Measurements from ENCODE around the gene ITPK1.

The ITPK1 gene

DNA sequence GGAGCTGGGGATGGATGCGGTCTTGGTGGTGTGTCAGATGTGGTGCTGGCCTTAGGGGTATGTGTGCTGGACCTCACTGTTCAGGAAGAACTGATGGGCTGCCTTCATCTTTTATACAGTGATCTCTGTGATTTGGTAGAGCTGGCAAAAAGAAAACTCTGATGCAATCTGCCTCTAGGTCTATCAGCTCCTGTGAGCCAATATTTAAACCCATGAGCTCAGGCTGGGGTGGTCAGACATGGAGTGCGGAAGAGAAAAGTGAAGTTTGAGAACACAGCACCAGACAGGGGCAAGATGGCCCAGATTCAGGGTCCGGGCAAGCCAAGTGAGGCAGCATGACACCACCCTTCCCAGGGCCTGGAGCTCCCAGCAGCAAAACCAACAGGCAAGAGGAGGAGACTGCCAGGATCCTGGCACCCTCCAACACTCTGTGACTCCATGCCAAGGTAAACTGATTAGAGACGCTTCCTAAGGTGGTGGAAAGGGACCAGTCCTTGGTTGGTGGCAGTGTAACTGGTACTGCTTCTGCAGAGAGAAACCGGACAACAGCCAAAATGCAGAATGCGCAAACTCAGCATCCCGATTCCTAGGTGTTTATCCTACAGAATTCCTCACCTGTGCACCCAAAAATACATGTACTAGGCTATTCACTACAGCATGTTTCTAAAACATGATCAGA is 110.5 kb downstream of the ITPK1 start:
- DNase-seq, result no peak

DNA sequence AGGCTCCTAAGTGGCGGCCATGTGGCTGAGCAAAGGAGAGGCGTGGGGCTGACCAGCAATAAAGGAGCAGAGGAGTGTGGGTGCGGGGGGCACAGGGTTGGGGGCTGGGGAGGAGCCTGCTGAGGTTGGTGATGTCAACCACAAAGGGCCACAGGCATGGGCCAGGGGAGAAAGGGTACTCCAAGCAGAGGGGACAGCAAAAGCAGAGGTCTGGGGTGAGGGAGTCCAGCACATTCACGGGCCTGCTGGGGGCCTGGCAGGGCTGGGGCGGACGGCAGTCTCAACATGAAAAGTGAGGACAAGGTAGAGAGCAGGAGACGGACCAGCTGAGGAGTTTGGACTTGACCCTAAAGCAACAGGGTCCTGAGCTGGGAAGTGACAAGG is 111.0 kb downstream of the ITPK1 start:
- DNase-seq, result no peak

DNA sequence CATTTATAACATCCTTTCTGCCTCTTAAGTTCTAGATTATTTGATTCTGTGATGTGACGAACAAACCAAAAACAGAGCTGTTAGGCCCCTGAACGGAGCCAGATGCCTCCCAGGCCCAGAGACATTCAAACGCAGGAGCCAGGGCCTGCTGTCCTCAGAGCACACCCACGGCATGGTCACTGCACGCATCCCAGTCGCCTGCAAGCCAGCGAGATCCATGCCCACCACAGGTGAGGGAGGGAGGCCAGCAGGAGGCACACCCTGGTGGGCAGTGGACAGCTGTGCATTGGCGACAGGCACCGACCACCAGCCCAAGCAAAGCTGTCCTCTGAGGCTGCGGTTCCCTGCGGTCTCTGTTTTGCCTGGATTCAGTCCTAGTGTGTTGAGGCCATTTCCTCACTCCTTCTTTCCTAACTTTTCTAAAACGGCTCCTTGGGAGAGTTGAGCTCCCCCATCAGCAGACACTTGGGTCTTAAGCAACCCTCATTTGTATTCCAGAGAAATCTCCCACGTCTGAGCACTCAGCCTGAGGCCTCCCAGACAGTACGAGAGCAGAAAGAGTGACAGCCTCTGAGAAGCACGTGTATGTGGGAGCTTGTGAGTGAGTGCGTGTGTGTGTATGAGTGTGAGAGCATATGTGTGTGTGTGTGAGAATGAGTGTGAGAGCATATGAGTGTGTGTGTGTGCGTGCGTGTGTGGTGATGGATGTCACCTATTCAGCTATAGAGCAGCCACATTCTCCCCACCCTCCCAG is 111.6 kb downstream of the ITPK1 start:
- no peak for DNase-seq

DNA sequence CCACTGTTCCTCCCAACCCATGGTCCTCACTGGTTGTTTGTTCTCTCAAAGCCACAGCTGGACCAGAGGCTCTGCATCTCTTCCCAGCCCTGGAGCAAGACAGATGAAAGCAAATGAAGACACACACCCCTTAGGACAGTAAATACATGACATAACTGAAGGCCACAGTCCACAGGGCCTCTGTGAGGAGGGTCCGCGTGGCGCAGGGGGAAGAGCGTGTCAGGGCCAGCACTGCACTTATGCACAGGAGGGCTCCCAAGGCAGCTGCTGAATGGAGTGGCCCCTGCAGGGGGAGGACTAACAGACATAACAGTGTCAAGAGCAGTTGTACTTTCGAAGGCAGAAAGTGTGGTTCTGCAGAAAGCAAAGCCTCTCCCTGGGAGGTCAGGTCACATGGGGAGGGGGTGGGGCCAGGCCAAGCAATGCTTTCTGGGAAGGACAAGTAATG is 112.8 kb downstream of the ITPK1 start:
- peak; percentile 28 for DNase-seq

DNA sequence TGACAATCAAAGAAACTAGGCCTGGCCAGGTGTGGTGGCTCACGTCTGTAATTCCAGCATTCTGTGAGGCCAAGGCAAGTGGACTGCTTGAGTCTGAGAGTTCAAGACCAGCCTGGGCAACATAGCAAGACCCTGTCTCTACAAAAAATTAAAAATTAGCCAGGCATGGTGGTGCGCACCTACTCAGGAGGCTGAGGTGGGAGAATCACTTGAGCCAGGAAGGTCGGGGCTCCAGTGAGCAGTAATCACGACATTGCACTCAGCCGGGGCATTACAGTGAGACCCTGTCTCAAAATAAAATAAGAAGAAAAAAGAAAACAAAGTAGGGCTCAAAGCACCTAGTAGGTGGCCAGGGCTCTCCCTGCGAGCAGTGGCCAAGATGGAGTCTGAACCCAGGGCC is 113.7 kb downstream of the ITPK1 start:
- no peak for DNase-seq

DNA sequence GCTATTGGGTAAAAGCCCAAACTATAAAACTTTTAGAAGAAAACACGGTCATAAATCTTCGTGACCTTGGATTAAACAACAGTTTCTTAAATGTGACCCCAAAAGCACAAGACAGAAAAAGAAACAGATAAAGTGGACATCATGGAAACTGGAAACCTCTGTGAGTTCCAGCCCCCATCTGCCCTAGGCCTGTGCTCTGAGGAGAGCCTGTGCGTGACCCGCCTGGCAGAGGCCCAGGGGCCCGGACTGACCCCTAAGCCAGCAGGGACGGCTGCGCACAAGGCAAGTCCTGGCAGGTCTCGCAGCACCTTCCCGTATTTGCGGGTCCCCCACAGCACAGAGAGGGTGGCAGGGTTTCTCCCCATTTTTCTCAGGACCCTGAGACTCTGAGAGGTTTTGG is 116.8 kb downstream of the ITPK1 start:
- DNase-seq, result no peak

DNA sequence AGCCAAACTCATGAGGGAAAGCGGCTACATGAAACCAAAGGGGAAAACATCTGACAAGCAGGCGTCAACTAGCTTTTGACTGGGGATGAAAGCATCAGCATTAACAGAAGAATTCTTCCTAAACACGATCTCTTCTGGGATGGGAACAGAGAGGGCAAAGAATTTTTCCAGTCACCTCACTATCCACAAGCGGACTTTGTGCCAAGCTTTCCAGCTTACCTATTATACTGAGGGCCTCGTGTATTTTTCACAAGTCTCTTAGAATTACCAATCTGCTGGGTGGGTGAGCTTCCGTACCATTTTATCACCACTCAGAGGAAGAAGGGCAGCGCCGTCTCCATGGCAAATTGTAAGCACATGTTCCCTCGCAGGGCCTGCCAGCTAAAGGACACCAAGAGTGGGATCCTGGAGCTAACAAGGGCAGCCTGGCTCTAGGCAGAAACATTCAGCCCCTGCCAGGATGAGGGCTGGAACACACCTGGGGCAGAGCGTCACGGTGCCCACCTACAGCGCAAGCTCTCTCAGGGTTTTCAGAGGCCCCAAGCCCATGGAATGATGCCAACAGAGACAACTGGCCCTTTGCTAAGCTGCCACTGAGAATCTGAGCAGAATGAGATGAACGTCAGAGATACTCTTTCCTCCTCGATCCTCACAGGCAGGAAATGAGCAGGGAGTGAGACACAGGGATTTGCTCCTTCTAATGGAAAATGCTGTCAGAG is 118.2 kb downstream of the ITPK1 start:
- DNase-seq, result no peak

DNA sequence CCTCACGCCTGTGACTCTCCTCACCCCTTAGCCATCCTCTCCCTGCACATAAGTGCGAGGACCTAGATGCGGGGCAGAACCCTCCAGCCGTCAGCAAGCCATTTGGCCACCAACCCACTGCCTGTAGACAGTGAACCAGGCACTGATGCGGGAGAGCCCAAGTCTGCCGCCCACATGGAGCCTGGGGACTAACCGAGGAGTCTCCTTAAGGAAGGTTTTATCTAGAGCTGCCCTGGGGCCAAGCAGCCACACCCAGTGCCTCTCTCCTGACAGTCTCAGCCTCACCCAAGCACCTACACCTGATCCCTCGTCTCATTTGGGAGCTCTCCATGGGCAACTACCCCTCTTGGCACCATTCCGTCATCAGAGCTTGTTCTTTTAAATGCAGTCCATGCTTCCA is 120.1 kb downstream of the ITPK1 start:
- DNase-seq, result no peak

DNA sequence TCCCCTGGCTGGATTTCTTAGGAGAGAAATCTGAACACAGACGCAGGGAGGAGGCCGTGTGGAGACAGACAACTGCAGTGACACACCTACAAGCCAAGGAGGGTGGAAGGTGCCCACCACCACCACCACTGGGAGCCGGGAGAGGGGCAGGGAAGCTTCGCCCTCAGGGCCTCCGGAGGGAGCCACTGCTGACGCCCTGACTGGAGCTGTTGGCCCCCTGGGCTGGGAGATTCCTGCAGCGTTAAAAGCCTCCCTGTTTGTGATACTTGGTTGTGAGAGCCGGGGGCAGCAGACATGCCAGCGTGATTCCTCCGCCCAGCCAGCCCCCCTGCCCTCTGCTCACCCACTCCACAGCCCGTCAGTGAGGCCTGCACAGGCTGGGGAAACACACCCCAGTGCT is 120.8 kb downstream of the ITPK1 start:
- DNase-seq, result no peak

DNA sequence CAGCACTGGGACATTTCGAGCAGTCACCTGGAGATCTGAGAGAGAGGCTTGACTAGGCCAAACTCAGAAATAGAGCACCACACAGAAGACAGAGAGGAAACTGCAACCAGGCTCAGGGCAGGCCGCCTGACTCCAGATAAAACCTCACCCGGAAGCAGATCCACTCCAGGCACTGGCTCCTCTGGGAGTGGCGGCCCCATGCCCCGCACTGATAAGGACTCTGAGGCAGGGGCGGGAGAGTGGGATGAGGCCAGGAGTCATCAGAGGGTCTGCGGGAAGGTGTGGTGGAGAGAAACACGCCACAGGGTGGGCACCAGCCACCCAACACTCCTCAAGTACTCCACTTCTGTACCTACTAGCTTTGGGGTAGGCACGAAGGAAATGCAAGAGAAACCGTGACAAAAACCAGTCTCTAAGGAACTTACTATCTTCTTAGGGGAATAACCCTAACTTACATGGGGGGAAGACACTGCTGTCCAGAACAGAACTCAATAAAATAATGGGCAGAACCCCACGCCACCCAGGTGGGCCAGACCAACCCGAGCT is 121.5 kb downstream of the ITPK1 start:
- no peak for DNase-seq

DNA sequence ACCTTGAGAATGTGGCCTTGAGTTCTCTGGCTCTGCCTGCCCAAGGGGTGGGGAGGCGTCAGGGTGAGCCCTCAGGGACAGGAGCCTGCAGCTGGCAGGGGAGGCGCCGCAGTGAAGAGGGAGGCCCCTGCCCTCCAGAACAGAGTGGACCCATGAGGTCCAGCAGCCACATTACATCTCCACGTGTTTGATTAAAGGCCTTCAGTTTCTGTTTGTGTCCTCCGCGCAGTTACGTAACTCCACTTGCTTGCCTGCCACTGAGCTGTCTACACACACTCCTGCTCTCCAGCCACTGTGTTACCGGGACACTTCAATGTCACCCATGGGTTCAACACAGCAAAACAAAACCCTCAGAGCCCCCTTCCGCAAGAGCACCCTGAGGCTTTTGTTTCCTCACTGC is 122.4 kb downstream of the ITPK1 start:
- DNase-seq, result no peak

DNA sequence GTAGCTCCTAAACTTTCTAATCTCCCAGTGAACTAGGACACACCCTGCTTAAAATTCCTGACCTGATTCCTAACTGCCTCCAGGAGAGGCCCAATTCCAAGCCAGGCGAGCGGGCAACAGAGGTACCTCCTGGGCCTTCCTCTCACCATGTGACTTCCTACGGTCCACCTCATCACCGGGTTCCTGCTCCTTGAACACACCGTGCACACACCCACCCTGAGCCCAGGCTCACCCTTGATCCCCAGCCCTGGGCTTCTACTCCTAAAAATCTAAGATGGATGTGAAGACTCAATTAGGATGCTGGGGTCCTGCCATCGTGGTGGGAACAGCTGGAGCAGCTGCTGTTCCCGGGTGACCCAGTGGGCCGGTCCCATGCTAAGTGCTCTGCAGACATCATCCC is 124.2 kb downstream of the ITPK1 start:
- DNase-seq, result no peak

DNA sequence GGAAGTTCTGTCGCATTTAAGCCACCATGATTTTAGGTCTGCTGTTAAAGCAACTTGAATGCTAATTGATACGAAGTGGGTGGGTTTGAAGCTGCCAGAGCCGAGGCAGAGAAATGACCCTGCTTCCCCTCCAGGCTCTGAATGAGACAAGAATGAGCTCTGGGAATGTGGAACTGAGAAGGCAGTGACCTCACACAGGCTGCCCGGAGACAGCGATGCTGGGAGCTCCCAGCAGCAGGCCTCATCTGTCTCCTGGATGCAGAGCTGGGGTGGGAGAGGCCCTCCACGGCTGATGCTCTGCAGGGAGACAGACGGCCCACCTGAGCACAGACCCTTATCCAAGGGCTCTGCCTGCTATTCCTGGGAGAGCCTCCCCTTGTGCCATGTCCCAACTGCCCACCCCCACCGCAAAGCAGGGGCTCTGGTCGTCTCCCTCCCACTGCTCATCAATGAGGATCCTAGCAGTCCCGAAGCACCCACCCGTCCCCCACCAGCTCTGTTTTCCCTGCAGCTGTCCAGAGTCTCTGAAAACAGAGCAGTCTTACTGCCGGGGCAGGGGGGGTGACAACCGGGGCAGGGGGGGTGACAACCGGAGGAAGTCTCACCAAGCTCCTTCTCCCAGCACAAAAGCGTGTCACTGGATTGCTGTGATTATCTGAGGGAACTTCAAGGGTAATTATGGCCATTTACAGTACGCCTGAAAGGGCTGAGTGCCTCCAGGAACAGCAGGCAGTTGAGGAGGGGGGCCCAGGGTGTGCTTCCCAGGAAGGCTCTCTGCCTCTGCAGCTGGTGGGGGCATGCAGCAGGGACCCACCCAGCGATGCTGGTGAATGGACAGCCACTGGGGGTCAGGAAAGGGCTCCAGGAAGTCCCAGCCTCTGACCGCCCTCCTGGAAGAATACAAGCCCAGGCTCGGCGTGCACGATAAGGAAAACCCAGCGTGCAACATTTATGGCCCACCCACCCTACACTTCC is 125.0 kb downstream of the ITPK1 start:
- DNase-seq, result no peak

DNA sequence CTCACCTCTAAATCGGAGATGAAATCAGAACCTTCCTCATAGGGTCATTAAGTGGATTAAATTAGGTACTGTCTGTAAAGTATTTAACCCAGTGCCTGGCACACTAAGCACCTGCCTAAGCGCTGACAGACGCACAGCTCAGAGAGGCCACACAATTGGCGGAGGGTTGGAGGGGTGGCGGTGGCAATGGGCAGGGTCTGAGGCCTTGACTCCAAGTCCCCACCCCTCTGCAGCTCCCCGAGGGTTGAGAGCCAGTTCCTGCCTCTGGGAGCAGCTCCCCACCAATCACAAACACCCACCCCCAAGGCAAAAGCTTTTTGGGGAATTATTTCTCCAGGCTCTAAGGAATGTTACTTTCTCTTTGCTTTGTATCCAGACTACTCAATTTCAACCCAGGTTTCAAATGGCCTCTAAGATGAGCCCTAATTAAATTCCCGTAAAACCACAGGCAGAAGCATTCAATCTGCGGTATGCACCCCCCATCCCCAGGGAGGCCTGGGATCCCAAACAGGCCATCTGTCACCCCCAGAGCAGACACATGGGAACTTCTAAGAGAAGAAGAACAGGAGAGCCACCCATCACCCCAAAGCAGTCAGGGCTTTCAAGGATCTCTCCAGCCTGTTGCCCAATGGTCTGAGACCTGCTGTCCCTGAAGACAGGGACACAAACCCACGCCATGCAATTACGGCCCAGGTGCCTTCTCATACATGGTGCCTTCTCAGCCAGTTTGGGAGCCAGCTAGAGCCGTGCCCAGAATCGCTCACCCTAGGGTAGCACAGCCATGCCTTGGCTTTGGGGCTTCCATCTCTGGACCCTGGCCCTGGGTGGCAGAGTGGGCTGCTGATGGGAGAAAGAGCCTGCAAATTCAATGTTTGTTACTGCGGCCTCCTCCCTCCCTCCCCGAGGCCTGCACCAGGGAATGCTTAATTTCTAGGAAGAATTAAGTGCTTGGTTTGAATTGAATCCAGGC is 126.7 kb downstream of the ITPK1 start:
- DNase-seq, result no peak

DNA sequence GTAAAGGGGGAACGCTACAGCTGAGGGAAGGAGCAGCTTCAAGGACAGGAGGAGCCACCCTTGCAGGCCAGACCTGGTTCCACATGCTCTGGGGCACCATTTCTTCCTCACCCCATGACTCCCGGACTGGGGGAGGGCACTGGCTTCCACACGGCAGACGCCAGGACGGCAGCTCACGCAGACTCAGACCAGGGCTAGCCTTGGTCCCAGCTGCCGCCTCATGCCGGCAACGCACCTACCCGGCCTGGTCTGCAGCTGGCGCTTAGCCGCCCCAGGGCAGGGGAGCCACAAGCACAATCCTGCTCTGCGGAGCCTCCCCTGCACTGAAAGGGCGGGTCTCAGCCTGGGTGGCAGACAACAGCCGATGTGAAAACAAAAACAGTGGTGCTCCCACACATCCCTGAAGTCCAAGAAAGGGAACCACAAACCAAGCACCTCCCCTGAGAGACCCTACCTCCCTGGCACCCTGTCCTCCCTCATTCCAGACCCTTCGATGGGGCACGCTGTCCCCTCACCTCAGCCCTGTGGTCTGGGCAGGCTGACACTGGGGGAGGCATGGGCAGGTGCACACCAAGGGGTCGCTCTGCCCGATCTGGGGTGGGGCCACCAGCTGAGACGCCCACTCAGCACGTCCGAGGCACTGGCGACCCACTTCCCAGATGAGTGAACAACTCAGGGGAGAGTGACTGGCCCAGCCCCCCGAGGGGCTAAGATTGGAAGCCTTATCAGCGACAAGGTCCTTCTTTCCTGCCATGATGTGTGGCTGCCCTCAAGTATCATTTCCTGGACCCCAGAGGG is 127.8 kb downstream of the ITPK1 start:
- no peak for DNase-seq

DNA sequence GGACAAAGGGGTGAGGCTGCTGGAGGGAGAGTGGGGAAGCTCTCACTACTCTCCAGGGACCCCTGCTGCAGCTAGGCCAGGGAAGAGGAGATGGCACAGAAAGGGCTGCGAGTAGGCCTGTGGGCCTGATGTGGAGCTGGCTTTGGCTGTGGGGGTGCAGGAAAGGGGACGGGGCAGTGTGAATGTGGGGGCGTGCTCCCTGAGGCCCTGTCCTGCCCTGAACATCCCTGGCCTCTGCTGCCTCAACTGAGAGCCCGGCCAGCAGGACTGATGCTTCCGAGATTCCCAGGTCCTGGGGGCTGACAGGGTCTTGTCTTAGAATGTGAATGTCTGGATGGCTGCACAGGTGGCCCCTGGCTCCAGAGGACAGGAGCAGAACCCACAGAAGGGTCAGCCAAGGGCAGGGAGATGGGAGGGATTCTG is 128.6 kb downstream of the ITPK1 start:
- no peak for DNase-seq

DNA sequence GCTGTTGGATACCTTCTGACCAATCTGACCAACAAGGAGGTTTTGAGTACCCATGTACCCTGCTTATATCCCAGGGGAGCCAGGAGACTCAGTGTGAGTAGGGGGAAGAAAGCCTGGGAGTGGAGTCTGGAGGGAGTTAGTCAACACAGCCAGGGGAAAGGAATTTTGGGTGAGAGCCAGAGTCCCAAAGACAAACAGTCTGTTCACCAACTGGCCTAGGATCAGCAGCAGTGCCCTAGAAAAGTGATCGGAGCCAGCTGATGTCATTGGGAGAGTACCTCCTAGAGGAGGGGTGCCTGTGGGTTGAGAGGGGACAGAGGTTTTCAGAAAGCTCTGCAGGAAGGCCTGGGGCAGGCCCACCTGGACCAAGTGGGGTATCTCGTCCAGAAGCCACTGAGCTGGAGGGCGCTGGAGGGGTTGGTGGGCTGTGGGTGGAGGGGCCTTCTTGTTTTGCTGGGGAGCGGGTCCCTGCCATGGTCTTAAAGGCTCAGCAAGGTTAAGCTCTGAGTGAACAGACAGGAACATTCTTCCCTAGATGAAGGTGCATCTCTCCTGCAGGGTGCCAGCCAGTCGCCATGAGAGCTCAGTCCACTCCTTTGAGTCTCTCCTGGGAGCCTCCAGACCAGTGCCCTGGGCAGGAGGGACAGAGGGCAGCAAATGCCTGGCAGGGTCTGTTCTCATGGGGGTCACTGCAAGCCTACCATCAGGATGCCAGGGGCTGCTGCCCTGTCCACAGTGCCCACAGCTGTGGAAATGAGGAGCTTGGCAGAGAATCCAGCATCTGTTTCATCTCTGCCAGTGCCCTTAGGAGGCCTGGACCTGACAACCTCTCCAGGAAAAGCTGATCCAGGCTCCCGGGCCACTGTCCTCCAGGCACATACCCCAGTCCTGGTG is 129.2 kb downstream of the ITPK1 start:
- no peak for DNase-seq

DNA sequence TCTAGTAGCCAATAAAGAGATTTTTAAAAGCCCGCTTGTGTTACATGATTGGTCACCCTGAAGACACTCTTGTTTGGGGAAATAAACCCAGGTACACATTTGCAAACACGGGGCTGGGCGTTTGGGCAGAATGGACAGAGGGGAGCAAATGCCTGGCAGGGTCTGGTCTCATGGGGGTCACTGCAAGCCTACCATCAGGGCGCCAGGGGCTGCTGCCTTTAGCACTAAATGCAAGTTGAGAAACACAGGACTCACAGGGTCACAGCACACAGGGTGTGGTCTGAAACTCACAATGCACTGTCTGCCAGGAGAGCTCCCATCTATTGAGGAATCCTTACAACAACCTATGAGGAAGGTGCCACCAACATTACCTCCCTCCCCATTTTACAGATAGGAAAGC is 130.2 kb downstream of the ITPK1 start:
- DNase-seq, result no peak

DNA sequence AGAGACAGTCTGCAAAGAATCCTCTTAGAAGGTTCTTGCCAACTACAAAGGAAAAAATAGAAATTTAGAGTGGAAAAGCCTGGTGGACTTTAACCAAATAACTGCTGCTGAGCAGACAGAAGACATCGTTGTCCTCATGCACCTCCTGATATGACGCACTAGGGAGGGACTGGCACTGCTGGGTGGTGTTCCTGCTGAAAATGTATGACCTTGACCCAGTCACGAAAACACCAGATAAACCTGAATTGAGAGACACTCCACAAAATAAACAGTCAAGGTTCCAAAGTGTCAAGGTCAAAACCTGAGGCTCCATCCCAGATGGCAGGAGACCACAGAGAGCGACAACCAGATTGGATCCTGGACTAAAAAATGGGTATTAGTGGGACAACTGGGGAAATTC is 130.8 kb downstream of the ITPK1 start:
- DNase-seq, result no peak

Measured in stimulated activated CD8-positive, alpha-beta memory T cell treated with anti-CD3 and anti-CD28 coated beads, Interleukin-4, amount 100 ng/mL, for 48 hours (primary cell).